Esophagus mucosa (tissue), 1 donor: ENCODE measurements around the gene PTTG1IP. TPM values are rescaled to one million over a fixed set of nuclear protein-coding genes. Genes with fewer than 3 reads are reported as not detected.

ENCODE experiments used
- ATAC-seq: fragments of 200-7000 bp; cut with Tn5 transposase; one replicate; pipeline ENCODE4 v1.9.1; 2020
- total RNA-seq: library from RNA; stranded (reverse); gene quantifications from one replicate; pipeline ENCODE4 v1.2.4, GENCODE V29; 2023
- donor health status: DM: yes; HTN: yes; CAD: no.

The PTTG1IP gene
- total RNA-seq, 1 donor from 2014 or later, result 67.1 TPM

DNA sequence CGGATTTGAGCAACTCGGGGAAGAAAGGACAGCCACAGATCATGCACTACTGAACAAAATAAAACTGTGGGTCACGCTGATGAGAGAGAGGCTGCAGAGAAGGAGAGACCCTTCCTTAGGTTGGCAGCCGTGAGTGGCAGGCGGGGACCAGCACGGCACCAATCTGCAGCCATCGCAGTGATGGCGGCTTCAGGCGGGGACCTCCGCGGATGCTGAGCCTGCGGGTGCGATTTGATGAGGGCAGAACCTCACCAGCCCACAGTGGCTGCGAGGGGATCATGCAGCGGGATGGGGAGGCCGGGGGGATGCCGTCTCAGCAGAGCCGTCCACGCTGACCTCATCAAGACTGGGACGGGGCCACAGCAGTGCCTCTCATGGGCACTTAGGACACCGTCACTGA lies 35.4 kb upstream of the PTTG1IP start:
- ATAC-seq, result no peak

- ATAC-seq, result no peak
These were observed 34.7 kb upstream of the PTTG1IP start for GRCh38 chr21:44907966-44908895.

GRCh38 chr21:44907225-44907965 lies 33.9 kb upstream of the PTTG1IP start:
- no peak for ATAC-seq

DNA sequence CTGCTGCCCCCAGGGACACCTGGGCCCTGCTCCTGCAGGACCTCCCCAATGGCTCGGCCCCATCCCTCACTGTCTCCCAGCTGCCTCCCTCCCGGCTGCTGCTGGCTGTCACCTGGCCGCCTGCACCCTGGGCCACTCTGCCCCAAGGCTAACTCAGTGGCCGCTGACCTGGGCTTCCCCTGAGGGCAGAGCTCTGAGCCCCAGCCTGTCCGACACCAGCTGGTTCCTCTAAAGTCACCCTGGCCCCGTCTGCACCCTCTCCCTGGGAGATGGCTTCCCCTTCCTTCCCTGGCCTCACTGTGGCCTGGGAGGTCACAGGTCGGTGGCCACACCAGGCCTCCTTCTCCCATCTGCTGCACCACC lies 32.2 kb upstream of the PTTG1IP start:
- ATAC-seq, result no peak

DNA sequence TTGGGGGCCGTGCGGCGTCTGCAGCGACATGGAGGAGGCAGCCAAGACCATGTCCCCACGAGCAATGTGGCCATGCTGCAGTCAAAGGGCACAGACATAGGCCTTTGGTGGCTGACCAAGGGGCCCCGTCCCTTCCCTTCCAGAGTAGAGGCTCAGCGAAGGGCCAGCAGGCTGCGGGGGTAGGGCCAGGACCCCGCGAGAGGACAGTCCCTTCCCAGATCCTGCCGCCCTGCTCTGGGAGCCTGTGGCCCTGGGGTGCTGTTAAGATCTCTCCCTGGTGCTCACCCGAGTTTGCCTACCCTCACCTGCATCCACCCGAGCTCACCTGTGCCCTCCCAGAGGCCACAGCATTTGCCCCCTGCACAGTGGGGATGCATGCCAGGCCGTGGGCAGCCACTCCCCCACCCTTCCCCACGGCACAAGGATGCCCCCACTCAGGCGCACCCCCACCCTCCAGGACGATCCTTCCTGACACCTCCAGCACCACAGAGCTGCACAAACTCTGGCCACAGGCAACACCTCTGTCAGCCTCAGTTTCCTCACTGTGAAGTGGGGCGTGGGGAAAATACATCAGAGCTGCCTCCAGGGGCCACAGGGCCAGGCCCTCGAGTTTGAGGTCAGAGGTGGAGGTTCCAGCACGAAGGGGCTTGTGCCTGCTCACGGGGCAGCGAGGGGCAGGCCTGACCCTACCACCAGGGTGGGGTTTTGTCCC lies 31.7 kb upstream of the PTTG1IP start:
- no peak for ATAC-seq

GRCh38 chr21:44904141-44904923 lies 30.8 kb upstream of the PTTG1IP start:
- no peak for ATAC-seq

DNA sequence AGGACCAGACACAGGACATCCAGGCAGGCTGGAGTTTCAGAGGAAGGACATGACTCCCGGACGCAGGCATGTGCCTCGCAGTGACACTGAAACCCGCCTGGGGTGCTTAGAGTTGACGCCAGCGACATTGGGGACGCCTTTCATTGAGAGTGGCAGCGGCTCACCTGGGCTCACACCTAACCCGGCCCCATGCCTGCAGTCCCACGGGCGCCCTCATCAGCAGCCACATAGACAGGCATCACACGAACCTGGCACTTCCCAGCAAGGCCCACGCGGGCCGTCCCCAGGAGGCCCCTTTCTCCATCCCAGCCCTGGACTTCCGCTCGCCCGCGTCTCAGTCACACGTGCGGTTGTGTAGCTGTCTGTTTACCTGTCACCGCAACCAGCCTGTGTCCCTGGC lies 30.2 kb upstream of the PTTG1IP start:
- no peak for ATAC-seq

DNA sequence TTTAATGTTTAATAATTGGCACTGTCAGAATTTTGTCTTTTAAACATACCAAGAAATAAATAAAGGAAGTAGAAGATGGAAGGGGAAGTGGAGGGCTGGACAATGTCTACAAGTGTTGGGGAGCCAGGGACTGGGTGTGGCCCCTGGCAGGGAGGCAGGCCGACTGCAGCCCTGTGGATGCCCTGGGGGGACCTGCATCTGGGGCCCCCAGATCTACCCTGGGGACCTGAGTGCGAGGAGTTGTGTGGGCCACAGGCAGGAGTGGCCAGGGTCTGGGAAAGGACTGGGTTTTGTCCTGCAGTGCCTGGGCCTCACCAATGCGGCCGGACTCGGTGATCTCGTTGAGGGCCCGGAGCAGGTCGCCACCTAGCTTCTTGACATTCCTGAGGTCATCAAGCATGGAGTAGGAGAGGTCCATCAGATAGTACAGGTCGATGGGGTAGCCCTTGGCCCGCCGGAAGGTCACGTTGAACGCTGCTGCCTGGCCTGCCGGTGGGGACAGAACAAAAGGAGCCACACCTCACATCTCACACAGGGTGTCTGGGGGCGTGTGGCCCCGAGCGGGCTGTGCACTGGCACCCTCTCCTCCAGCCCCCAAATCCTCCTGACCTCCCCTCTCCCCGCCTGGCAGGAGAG lies 29.7 kb upstream of the PTTG1IP start:
- no peak for ATAC-seq

- ATAC-seq, result no peak
These were observed 29.0 kb upstream of the PTTG1IP start for GRCh38 chr21:44902268-44903049.

DNA sequence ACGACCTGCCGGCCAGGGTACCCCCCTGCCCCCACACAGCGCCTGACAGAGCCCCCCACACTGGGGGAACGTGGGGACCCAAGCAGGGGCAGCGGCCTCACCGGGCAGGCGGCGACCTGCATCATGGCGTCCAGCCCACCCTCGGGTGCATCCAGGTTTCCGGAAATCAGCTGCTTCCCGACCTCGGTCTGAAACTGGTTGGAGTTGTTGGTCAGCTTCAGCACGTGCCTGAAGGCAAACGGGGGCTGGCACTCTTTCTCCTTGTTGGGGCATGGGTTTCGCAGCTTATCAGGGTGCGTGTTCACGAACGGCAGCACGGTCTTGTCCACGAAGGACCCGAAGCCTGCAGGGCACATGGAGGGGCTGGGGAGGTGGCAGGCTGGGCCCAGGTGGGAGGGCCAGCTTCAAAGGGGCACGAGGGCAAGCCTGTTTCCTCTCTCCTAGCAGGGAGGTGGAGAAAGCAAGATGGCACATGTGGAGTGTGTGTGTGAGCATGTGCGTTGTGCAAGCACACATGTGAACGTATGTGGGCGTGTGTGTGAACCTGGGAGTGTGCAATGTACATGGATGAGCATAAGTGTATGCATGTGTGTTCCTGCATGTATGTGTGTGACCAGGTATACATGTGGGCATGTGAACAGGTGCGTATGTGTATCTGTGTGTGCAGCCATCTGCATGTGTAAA lies 28.0 kb upstream of the PTTG1IP start:
- no peak for ATAC-seq

- no peak for ATAC-seq
These were observed 27.2 kb upstream of the PTTG1IP start for GRCh38 chr21:44900559-44901251.

- no peak for ATAC-seq
These were observed 26.5 kb upstream of the PTTG1IP start for GRCh38 chr21:44899768-44900558.

DNA sequence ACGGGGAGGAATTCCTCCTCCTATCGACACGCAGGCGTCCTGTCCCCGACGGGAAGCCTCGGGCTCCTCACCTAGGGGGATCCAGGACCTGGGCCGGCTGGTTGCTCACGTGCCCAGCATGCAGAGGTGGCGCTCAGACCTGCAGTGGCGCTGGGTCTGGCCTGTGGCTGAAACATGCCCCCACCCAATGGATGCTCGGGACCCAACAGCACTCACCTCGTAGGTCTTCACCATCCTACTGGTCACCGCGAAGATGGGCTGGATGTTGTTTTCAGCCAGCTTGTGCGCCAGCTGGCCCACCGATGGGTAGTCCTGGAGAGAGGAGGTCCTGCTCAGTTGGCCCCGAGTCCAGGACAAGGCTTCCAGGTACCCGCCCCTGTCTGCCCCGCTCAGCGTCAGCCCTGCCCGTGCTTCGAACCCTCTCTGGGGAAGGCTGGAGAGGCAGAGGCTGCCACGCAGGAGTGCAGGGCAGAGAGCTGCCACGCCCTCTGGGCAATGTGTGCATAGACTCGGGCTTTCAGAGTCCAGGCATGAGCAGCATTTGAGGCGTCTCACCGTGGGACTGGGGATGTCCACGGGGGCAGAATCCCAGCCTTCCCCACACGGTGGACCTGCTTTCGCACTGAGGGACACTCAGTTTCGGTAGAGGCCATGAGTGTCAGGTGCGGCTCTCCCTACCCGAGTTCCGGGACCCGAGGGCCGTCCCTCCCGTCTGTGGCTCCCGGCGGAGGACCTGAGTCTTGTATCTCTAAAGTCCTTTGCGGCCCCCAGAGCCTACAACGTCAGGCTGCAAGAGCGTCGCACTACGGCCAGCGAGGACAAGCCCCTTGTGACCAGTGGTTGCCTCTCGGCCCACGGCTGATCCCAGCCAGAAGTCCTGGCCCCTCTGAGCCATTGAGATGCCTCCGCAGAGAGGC lies 25.6 kb upstream of the PTTG1IP start:
- ATAC-seq, result no peak

DNA sequence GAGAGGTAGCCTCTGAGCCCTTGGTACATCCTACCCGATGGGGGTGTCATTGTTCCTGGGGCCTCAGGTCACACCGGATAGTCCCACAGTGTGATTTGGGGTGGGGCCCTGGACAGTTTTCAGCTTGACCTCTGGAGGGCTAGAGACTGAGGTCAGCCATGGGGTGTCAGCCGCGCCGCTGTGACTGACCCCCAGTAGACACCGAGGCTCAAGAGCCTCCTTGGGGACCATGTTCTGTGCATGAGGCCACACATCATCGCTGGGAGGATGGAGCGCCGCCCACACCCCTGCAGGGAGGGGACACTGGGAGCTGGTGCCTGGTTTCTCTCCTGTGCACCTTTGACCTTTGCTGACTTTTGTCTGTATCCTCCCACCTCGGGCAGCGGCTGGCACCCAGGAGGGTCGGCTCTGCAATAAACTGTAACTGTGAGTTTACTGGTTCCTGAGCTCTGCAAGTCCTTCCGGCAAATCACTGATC lies 24.6 kb upstream of the PTTG1IP start:
- ATAC-seq, result no peak

DNA sequence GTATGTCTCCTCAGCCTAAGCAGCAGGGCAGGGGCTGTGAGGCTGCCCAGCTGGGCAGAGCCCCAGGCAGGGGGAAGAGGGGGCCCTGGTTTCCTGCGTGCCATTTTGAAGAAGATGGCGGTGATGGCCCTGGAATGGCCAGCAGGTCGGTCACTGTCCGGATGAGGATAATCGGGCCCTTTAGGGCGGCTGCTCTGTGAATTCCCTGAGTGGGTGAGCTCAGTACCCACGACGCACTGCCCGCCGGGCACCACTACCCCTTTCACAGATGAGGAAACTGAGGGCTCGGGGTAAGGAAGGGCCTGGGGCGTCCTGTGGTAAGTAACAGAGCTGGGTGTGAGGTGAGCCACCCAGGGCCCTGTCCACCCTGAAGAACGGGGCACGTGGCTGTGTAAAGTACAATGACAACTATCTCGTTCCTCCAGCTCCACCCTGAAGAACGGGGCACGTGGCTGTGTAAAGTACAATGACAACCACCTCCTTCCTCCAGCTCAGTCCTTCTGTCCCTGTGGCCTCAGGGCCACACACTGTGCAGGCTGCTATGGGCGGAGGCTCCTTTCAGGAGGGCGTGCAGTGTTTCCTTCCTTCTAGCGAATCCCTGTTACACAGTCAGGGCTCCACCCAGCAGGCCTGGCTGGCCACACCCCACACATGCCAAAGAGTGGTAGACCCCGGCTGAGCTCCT lies 24.0 kb upstream of the PTTG1IP start:
- peak; percentile 52 for ATAC-seq

- no peak for ATAC-seq
These were observed 23.2 kb upstream of the PTTG1IP start for GRCh38 chr21:44896561-44897286.
